GM12891 (cell line): ENCODE measurements around the gene KCNJ10.

Experiments used
- DNase-seq: peaks from one replicate; pipeline ENCODE4 v3.0.0; 2011; ENCODE audit warnings: low spot score; ENCODE audit not compliant: insufficient read length
- FAIRE-seq: peaks from 2 replicates; lab custom pipeline; 2011; peaks lifted over from hg19 to GRCh38; lab: Jason Lieb, UNC
- PAX5 ChIP-seq: IDR thresholded peaks from 2 replicates; pipeline ENCODE4 v1.6.1; 2011; ENCODE audit warnings: low read length, moderate library complexity, mild to moderate bottlenecking; ENCODE audit not compliant: insufficient read depth, severe bottlenecking
- POLR2A ChIP-seq: IDR thresholded peaks from 2 replicates; pipeline ENCODE4 v1.6.1; 2011; ENCODE audit warnings: low read depth, low read length, control low read depth
- POLR2AphosphoS5 ChIP-seq: IDR thresholded peaks from 2 replicates; pipeline ENCODE4 v1.6.1; 2011; ENCODE audit warnings: low read depth, low read length, control low read depth
- POU2F2 ChIP-seq: IDR thresholded peaks from 2 replicates; pipeline ENCODE4 v1.6.1; 2011; ENCODE audit warnings: low read depth, mild to moderate bottlenecking, control low read depth, low read length, moderate library complexity
- SPI1 ChIP-seq: IDR thresholded peaks from 2 replicates; pipeline ENCODE4 v1.6.1; 2011; ENCODE audit warnings: low read depth, low read length, control low read depth
- TAF1 ChIP-seq: IDR thresholded peaks from 2 replicates; pipeline ENCODE4 v1.6.1; 2011; ENCODE audit warnings: low read depth, low read length, control low read depth

KCNJ10 gene

GRCh38 chr1:159979257-159979656 is 90.7 kb downstream of the KCNJ10 start:
- TF ChIP-seq POLR2AphosphoS5: no peak
- TF ChIP-seq SPI1: no peak
- FAIRE-seq (no peak), DNase-seq (no peak)

- DNase-seq (no peak), FAIRE-seq (no peak)
- TF ChIP-seq SPI1 (no peak), POLR2AphosphoS5 (no peak), POLR2A (no peak), TAF1 (no peak), PAX5 (no peak), POU2F2 (no peak)
Observed at GRCh38 chr1:159978107-159978398, 91.9 kb downstream of the KCNJ10 start.

GRCh38 chr1:159977364-159978106 is 92.4 kb downstream of the KCNJ10 start:
- DNase-seq (no peak), FAIRE-seq (no peak)
- TF ChIP-seq TAF1 (no peak), PAX5 (no peak), SPI1 (no peak), POLR2A (no peak)

GRCh38 chr1:159974350-159974965 is 95.5 kb downstream of the KCNJ10 start:
- no peak for TF ChIP-seq SPI1
- TF ChIP-seq POLR2A: no peak
- TF ChIP-seq TAF1: no peak
- no peak for TF ChIP-seq POLR2AphosphoS5
- no peak for TF ChIP-seq POU2F2
- no peak for TF ChIP-seq PAX5
- DNase-seq (no peak), FAIRE-seq (no peak)

- FAIRE-seq (no peak), DNase-seq (no peak)
- TF ChIP-seq TAF1: no peak
- TF ChIP-seq PAX5: no peak
- TF ChIP-seq POU2F2: no peak
- no peak for TF ChIP-seq SPI1
- TF ChIP-seq POLR2AphosphoS5: no peak
- TF ChIP-seq POLR2A: no peak
Observed at GRCh38 chr1:159973350-159973940, 96.5 kb downstream of the KCNJ10 start.

- DNase-seq: no peak
- no peak for FAIRE-seq
- no peak for TF ChIP-seq TAF1
- TF ChIP-seq PAX5: no peak
- TF ChIP-seq POLR2A: no peak
- TF ChIP-seq SPI1: no peak
Observed at GRCh38 chr1:159972443-159973205, 97.3 kb downstream of the KCNJ10 start.

- TF ChIP-seq POLR2AphosphoS5 (no peak), POU2F2 (no peak), TAF1 (no peak), POLR2A (no peak), PAX5 (no peak), SPI1 (no peak)
- no peak for DNase-seq
- no peak for FAIRE-seq
Observed at GRCh38 chr1:159970932-159971342, 99.0 kb downstream of the KCNJ10 start.

GRCh38 chr1:159968901-159969300 is 101.1 kb downstream of the KCNJ10 start:
- DNase-seq (no peak), FAIRE-seq (no peak)
- TF ChIP-seq POLR2AphosphoS5: no peak
- TF ChIP-seq PAX5: no peak
- no peak for TF ChIP-seq POLR2A
- TF ChIP-seq POU2F2: no peak
- TF ChIP-seq TAF1: no peak
- no peak for TF ChIP-seq SPI1

- no peak for TF ChIP-seq TAF1
- TF ChIP-seq POLR2AphosphoS5: no peak
- TF ChIP-seq PAX5: no peak
- no peak for TF ChIP-seq POLR2A
- no peak for TF ChIP-seq POU2F2
- TF ChIP-seq SPI1: no peak
- FAIRE-seq: no peak
- DNase-seq: no peak
Observed at GRCh38 chr1:159965263-159965662, 104.7 kb downstream of the KCNJ10 start.
